ENCODE data around the gene ACOX2. TPM values are rescaled to one million over a fixed set of nuclear protein-coding genes. Genes with fewer than 3 reads are reported as not detected.
A peak's percentile ranks its signal among the peaks of the same experiment; 100 is the strongest.

ACOX2 gene
- total RNA-seq, 6 experiments from 2014 or later, result 9.7 to 15.4 (median 11.8) TPM

GRCh38 chr3:58572013-58572633 is 35.1 kb upstream of the ACOX2 start:
- Mint-ChIP-seq H3K4me1 (ENCODE audit: low read depth) (peaks cover 40% of the 10 kb centered on the region), H3K27me3 (ENCODE audit: insufficient read depth) (peaks cover 4% of the 10 kb centered on the region; the same call in 1 of the 2 replicates), H3K27ac (no peak overlapping the region), H3K4me3 (no peak overlapping the region), H3K9me3 (peaks cover 5% of the 10 kb centered on the region; the same call in 1 of the 2 replicates), H3K36me3 (ENCODE audit: low read depth) (peaks cover 12% of the 10 kb centered on the region)
- no peak for TF ChIP-seq CTCF (IDR thresholded peaks at IDR 0.05)
- DNase-seq, result no peak

GRCh38 chr3:58570851-58571250 is 33.9 kb upstream of the ACOX2 start:
- peaks cover 5% of the 10 kb centered on the region; the same call in 1 of the 2 replicates for H3K9me3 Mint-ChIP-seq
- no peak overlapping the region for H3K27ac Mint-ChIP-seq
- no peak for DNase-seq
- H3K27me3 Mint-ChIP-seq (ENCODE audit: insufficient read depth), result peaks cover 4% of the 10 kb centered on the region; the same call in 1 of the 2 replicates
- H3K4me1 Mint-ChIP-seq (ENCODE audit: low read depth), result peaks cover 31% of the 10 kb centered on the region
- peaks cover 12% of the 10 kb centered on the region for H3K36me3 Mint-ChIP-seq (ENCODE audit: low read depth)
- no peak for TF ChIP-seq CTCF (IDR thresholded peaks at IDR 0.05)
- H3K4me3 Mint-ChIP-seq, result no peak overlapping the region

- TF ChIP-seq CTCF (IDR thresholded peaks at IDR 0.05), result no peak
- peaks cover 43% of the 10 kb centered on the region for H3K4me1 Mint-ChIP-seq (ENCODE audit: low read depth)
- H3K36me3 Mint-ChIP-seq (ENCODE audit: low read depth), result peaks cover 12% of the 10 kb centered on the region
- no peak overlapping the region for H3K4me3 Mint-ChIP-seq
- no peak for DNase-seq
- H3K27me3 Mint-ChIP-seq (ENCODE audit: insufficient read depth), result peaks cover 2% of the 10 kb centered on the region; the same call in 1 of the 2 replicates
- no peak overlapping the region for H3K27ac Mint-ChIP-seq
- H3K9me3 Mint-ChIP-seq, result peaks cover 5% of the 10 kb centered on the region; the same call in 1 of the 2 replicates
Measured at GRCh38 chr3:58569287-58570001, 32.5 kb upstream of the ACOX2 start.

- no peak overlapping the region for H3K4me3 Mint-ChIP-seq
- DNase-seq, result peak; percentile 64
- H3K27ac Mint-ChIP-seq, result peak overlapping the region; percentile 19; the same call in 1 of the 2 replicates
- TF ChIP-seq CTCF (IDR thresholded peaks at IDR 0.05), result peak; percentile 99
- no peaks in the 10 kb centered on the region; the same call in 1 of the 2 replicates for H3K27me3 Mint-ChIP-seq (ENCODE audit: insufficient read depth)
- peaks cover 12% of the 10 kb centered on the region for H3K36me3 Mint-ChIP-seq (ENCODE audit: low read depth)
- H3K4me1 Mint-ChIP-seq (ENCODE audit: low read depth), result peaks cover 47% of the 10 kb centered on the region
- H3K9me3 Mint-ChIP-seq, result peaks cover 5% of the 10 kb centered on the region; the same call in 1 of the 2 replicates
Measured at GRCh38 chr3:58568572-58569286, 31.7 kb upstream of the ACOX2 start.

- Mint-ChIP-seq H3K36me3 (ENCODE audit: low read depth) (peaks cover 7% of the 10 kb centered on the region), H3K4me1 (ENCODE audit: low read depth) (peaks cover 45% of the 10 kb centered on the region), H3K27ac (no peak overlapping the region), H3K4me3 (no peak overlapping the region), H3K27me3 (ENCODE audit: insufficient read depth) (no peaks in the 10 kb centered on the region; the same call in 1 of the 2 replicates), H3K9me3 (peaks cover 5% of the 10 kb centered on the region; the same call in 1 of the 2 replicates)
- DNase-seq, result no peak
- no peak for TF ChIP-seq CTCF (IDR thresholded peaks at IDR 0.05)
Measured at GRCh38 chr3:58567251-58567515, 30.2 kb upstream of the ACOX2 start.

Measured in HFFc6 (cell line).